ENCODE measurements around the gene GIGYF1.

Gene GIGYF1

DNA sequence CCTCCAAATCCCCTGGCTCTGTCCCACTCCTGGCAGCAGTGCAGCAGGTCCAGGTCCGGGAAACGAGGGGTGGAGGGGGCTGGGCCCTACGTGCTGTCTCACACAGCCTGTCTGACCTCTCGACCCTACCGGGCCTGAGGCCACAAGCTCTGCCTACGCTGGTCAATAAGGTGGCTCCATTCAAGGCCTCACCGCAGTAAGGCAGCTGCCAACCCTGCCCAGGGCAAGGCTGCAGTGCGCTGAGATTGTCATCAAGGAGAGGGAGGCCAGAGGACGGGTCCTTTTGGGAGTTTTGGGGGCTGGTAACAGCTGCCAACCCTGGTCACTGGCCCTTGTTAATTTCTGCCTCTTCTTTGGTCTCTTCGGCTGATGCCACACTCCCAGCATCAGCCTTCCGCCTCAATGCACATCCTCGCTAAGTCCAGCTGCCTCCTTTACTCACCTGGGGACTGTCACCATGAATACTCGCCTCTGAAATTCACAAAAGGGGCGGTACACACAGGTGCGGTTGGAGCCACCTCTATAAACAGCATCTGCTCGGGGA is 29.8 kb upstream of the GIGYF1 start:
- H3K4me3 ChIP-seq (IDR thresholded peaks at IDR 0.05; ENCODE audit: insufficient read depth, low read depth, low read length), result no peak overlapping the region
- peaks cover 90% of the 10 kb centered on the region for H3K27me3 ChIP-seq (ENCODE audit: insufficient read depth, low read depth)
- no peaks in the 10 kb centered on the region for H4K20me1 ChIP-seq (ENCODE audit: insufficient read depth)
- no peak overlapping the region for H3K9ac ChIP-seq
- TF ChIP-seq CTCF (conservative IDR thresholded peaks at IDR 0.05; ENCODE audit: low read depth, low read length), result no peak
- no peak overlapping the region for H3K4me2 ChIP-seq
- H3K4me1 ChIP-seq (ENCODE audit: low read depth, poor library complexity, severe bottlenecking), result no peaks in the 10 kb centered on the region
- H3K79me2 ChIP-seq (ENCODE audit: insufficient read depth, low read depth), result no peaks in the 10 kb centered on the region
- H2AFZ ChIP-seq (ENCODE audit: low read depth), result no peak overlapping the region
- H3K36me3 ChIP-seq (ENCODE audit: insufficient read depth), result no peaks in the 10 kb centered on the region
- H3K27ac ChIP-seq, result no peak overlapping the region

GRCh38 chr7:100722480-100723212 is 28.6 kb upstream of the GIGYF1 start:
- Histone ChIP-seq H2AFZ (ENCODE audit: low read depth) (no peak overlapping the region), H3K9ac (no peak overlapping the region), H3K79me2 (ENCODE audit: insufficient read depth, low read depth) (no peaks in the 10 kb centered on the region), H4K20me1 (ENCODE audit: insufficient read depth) (no peaks in the 10 kb centered on the region), H3K27me3 (ENCODE audit: insufficient read depth, low read depth) (peaks cover 84% of the 10 kb centered on the region), H3K4me1 (ENCODE audit: low read depth, poor library complexity, severe bottlenecking) (no peaks in the 10 kb centered on the region), H3K27ac (no peak overlapping the region), H3K4me2 (no peak overlapping the region), H3K4me3 (IDR thresholded peaks at IDR 0.05; ENCODE audit: insufficient read depth, low read depth, low read length) (no peak overlapping the region), H3K36me3 (ENCODE audit: insufficient read depth) (no peaks in the 10 kb centered on the region)
- TF ChIP-seq CTCF (conservative IDR thresholded peaks at IDR 0.05; ENCODE audit: low read depth, low read length), result no peak

GRCh38 chr7:100721505-100721812 is 27.4 kb upstream of the GIGYF1 start:
- Histone ChIP-seq H4K20me1 (ENCODE audit: insufficient read depth) (no peaks in the 10 kb centered on the region), H3K9ac (no peak overlapping the region), H3K4me1 (ENCODE audit: low read depth, poor library complexity, severe bottlenecking) (no peaks in the 10 kb centered on the region), H3K4me2 (no peak overlapping the region), H2AFZ (ENCODE audit: low read depth) (no peak overlapping the region), H3K36me3 (ENCODE audit: insufficient read depth) (no peaks in the 10 kb centered on the region), H3K27me3 (ENCODE audit: insufficient read depth, low read depth) (peaks cover 77% of the 10 kb centered on the region), H3K79me2 (ENCODE audit: insufficient read depth, low read depth) (no peaks in the 10 kb centered on the region), H3K27ac (no peak overlapping the region), H3K4me3 (IDR thresholded peaks at IDR 0.05; ENCODE audit: insufficient read depth, low read depth, low read length) (no peak overlapping the region)
- no peak for TF ChIP-seq CTCF (conservative IDR thresholded peaks at IDR 0.05; ENCODE audit: low read depth, low read length)

GRCh38 chr7:100720671-100721504 is 26.8 kb upstream of the GIGYF1 start:
- H3K79me2 ChIP-seq (ENCODE audit: insufficient read depth, low read depth), result no peaks in the 10 kb centered on the region
- no peaks in the 10 kb centered on the region for H3K36me3 ChIP-seq (ENCODE audit: insufficient read depth)
- H3K4me3 ChIP-seq (IDR thresholded peaks at IDR 0.05; ENCODE audit: insufficient read depth, low read depth, low read length), result no peak overlapping the region
- no peak for TF ChIP-seq CTCF (conservative IDR thresholded peaks at IDR 0.05; ENCODE audit: low read depth, low read length)
- no peak overlapping the region for H2AFZ ChIP-seq (ENCODE audit: low read depth)
- H4K20me1 ChIP-seq (ENCODE audit: insufficient read depth), result no peaks in the 10 kb centered on the region
- H3K4me1 ChIP-seq (ENCODE audit: low read depth, poor library complexity, severe bottlenecking), result no peaks in the 10 kb centered on the region
- no peak overlapping the region for H3K27ac ChIP-seq
- H3K9ac ChIP-seq, result no peak overlapping the region
- H3K4me2 ChIP-seq, result no peak overlapping the region
- peaks cover 72% of the 10 kb centered on the region for H3K27me3 ChIP-seq (ENCODE audit: insufficient read depth, low read depth)
